Testis (tissue), 2 donors: ENCODE measurements around the gene PEAK3.

ENCODE experiments used
- POLR2A ChIP-seq: fragments of 450-650 bp; IDR thresholded peaks from one replicate; pipeline ENCODE4 v1.6.1; 2017; ENCODE audit warnings: antibody characterized with exemption, mild to moderate bottlenecking, moderate library complexity
- TF ChIP-seq, protein P1 (sequence below), 3 experiments: fragments of 450-650 bp in 2 of 3; fragments of 200-600 bp in 1 of 3; sonication (generic) in 1 of 3; IDR thresholded peaks; one replicate each; pipeline ENCODE4 v1.5.1; 2016 to 2019; ENCODE audit warnings: antibody characterized with exemption in 3 of 3, mild to moderate bottlenecking in 2 of 3, moderate library complexity in 1 of 3

DNA sequence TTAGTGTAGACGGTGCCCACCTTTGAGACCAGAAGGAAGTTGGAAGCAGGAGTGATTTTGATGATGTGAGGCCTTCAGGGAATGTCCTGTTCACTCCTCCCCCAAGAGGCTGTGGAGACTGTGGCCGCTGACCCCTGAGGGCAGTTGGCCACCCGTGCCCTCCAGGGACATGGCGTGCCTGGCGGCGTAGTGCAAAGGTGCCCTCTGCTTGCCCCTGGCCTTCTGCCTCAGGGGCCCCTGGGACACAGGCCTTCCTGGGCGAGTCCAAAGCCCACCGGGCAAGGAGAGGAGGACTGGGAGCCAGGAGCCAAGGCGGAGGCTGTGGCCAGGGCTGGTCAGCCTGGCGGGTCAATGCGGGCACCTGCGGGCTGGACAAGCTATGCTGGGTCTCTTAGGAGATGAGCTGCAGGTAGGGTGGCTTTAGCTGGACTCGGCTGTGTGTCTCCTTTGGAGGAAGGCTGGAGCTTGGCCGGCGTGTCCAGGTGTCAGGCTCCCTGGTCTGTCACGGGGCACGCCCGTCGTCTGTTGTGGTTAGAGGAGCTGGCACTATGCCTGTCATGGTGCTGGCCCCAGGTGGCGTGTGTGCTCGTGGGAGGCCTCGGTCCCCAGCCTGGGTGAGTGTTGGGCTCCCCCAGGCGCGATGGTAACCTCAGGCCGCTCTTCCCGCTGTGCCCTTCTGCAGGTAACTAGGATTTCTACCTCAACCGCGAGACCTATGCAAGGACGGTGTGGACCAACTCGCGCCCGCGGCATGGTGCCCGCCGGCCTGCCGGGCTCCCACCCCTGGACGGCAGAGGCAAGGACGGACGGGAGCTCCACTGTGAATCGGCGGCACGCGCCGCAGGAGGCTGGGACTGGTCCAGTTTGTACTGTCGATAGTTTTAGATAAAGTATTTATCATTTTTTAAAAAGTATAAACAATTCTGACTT lies 52.6 kb downstream of the PEAK3 start:
- TF ChIP-seq, protein P1, sequence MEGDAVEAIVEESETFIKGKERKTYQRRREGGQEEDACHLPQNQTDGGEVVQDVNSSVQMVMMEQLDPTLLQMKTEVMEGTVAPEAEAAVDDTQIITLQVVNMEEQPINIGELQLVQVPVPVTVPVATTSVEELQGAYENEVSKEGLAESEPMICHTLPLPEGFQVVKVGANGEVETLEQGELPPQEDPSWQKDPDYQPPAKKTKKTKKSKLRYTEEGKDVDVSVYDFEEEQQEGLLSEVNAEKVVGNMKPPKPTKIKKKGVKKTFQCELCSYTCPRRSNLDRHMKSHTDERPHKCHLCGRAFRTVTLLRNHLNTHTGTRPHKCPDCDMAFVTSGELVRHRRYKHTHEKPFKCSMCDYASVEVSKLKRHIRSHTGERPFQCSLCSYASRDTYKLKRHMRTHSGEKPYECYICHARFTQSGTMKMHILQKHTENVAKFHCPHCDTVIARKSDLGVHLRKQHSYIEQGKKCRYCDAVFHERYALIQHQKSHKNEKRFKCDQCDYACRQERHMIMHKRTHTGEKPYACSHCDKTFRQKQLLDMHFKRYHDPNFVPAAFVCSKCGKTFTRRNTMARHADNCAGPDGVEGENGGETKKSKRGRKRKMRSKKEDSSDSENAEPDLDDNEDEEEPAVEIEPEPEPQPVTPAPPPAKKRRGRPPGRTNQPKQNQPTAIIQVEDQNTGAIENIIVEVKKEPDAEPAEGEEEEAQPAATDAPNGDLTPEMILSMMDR (IDR thresholded peaks at IDR 0.05): no peak
- no peak for TF ChIP-seq POLR2A
